ENCODE measurements around the gene MYRFL. TPM values are rescaled to one million over a fixed set of nuclear protein-coding genes. Genes with fewer than 3 reads are reported as not detected.
A peak's percentile ranks its signal among the peaks of the same experiment; 100 is the strongest.
"Not testable (repeated sequence)": the region's sequence is repeated elsewhere in the genome, so short reads cannot be mapped to it uniquely, and the experiment has no call there.

MYRFL gene
- total RNA-seq, 2 donors from 2014 or later = not detected

GRCh38 chr12:69985656-69986055 is 160.6 kb downstream of the MYRFL start:
- Mint-ChIP-seq H3K27ac (no peak overlapping the region), H3K36me3 (no peaks in the 10 kb centered on the region), H3K9me3 (peaks cover 0 to 3% of the 10 kb centered on the region in 2 donors)
- peak in 1 of 2 donors; percentile 6 for DNase-seq (ENCODE audit: low spot score in 2 of 2)
- ATAC-seq = no peak

DNA sequence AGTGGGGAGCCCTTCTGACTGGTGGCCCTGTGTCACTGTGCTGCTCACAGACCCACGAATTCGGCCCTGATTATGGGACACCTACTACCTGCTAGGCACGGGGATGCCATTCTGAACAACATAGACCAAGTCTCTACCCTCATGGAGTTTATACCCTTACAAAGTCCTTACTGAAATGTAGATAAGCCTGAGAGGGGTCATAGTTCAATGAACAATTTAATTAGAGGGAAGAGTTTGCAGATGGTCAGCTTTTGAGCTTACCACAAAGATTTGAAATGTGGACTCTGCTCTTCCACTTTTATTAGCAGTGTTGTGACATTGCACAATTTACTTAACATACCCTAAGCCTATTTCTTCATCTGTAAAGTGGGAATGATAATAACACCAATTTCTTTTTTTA is 161.1 kb downstream of the MYRFL start:
- H3K36me3 Mint-ChIP-seq = no peaks in the 10 kb centered on the region
- DNase-seq (ENCODE audit: low spot score in 2 of 2) (no peak), ATAC-seq (no peak)

GRCh38 chr12:69987579-69988091 is 162.6 kb downstream of the MYRFL start:
- Mint-ChIP-seq H3K27ac (no peak overlapping the region), H3K36me3 (no peaks in the 10 kb centered on the region), H3K9me3 (peaks cover 0 to 3% of the 10 kb centered on the region in 2 donors)
- DNase-seq (ENCODE audit: low spot score in 2 of 2) (no peak), ATAC-seq (no peak)

More for the DNA sequence above, 161.1 kb downstream of the MYRFL start:
- peaks cover 0 to 3% of the 10 kb centered on the region in 2 donors for H3K9me3 Mint-ChIP-seq
- no peak overlapping the region for H3K27ac Mint-ChIP-seq

- DNase-seq (ENCODE audit: low spot score in 2 of 2) (no peak), ATAC-seq (no peak)
- Mint-ChIP-seq H3K27ac (no peak overlapping the region), H3K9me3 (peaks cover 0 to 3% of the 10 kb centered on the region in 2 donors), H3K36me3 (no peaks in the 10 kb centered on the region)
These were observed 163.7 kb downstream of the MYRFL start for GRCh38 chr12:69988481-69989321.

GRCh38 chr12:69991690-69992288 is 166.8 kb downstream of the MYRFL start:
- peaks cover 0 to 3% of the 10 kb centered on the region in 2 donors for H3K9me3 Mint-ChIP-seq
- H3K27ac Mint-ChIP-seq = no peak overlapping the region
- no peak for ATAC-seq
- H3K36me3 Mint-ChIP-seq = no peaks in the 10 kb centered on the region
- DNase-seq (ENCODE audit: low spot score in 2 of 2) = no peak

- DNase-seq (ENCODE audit: low spot score in 2 of 2) (no peak), ATAC-seq (no peak)
- peaks cover 0 to 3% of the 10 kb centered on the region in 2 donors for H3K9me3 Mint-ChIP-seq
- H3K27ac Mint-ChIP-seq = no peak overlapping the region
- H3K36me3 Mint-ChIP-seq = no peaks in the 10 kb centered on the region
These were observed 168.4 kb downstream of the MYRFL start for GRCh38 chr12:69993433-69993832.

DNA sequence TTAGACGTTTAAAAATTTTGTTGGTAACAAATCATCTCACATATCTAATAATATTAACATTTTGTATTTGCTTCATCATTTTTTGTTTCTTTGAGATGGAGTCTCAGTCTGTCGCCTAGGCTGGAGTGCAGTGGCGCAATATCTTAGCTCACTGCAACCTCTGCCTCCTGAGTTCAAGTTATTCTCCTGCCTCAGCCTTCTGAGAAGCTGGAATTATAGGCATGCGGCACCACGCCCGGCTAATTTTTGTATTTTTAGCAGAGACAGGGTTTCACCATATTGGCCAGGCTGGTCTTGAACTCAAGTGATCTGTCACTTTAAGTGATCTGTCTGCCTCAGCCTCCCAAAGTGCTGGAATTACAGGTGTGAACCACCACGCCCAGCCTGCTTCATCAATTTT is 169.1 kb downstream of the MYRFL start:
- DNase-seq (ENCODE audit: low spot score in 2 of 2); H3K27ac Mint-ChIP-seq; H3K9me3 Mint-ChIP-seq; H3K36me3 Mint-ChIP-seq; ATAC-seq: not testable (repeated sequence)

- Mint-ChIP-seq H3K36me3 (no peaks in the 10 kb centered on the region), H3K9me3 (peaks cover 0 to 3% of the 10 kb centered on the region in 2 donors), H3K27ac (no peak overlapping the region)
- ATAC-seq (no peak), DNase-seq (ENCODE audit: low spot score in 2 of 2) (no peak)
These were observed 169.7 kb downstream of the MYRFL start for GRCh38 chr12:69994724-69995173.

- DNase-seq (ENCODE audit: low spot score in 2 of 2) = no peak
- no peaks in the 10 kb centered on the region for H3K36me3 Mint-ChIP-seq
- peaks cover 0 to 3% of the 10 kb centered on the region in 2 donors for H3K9me3 Mint-ChIP-seq
- no peak for ATAC-seq
- H3K27ac Mint-ChIP-seq = no peak overlapping the region
These were observed 171.2 kb downstream of the MYRFL start for GRCh38 chr12:69996241-69996640.

- no peak for ATAC-seq
- Mint-ChIP-seq H3K27ac (no peak overlapping the region), H3K9me3 (peaks cover 0 to 3% of the 10 kb centered on the region in 2 donors), H3K36me3 (no peaks in the 10 kb centered on the region)
- DNase-seq (ENCODE audit: low spot score in 2 of 2) = no peak
These were observed 171.7 kb downstream of the MYRFL start for GRCh38 chr12:69996722-69997121.

- no peaks in the 10 kb centered on the region for H3K36me3 Mint-ChIP-seq
- ATAC-seq = no peak
These were observed 173.0 kb downstream of the MYRFL start for GRCh38 chr12:69998011-69998410.

GRCh38 chr12:69998922-69999321 is 173.9 kb downstream of the MYRFL start:
- H3K9me3 Mint-ChIP-seq = peaks cover 0 to 3% of the 10 kb centered on the region in 2 donors
- DNase-seq (ENCODE audit: low spot score in 2 of 2) (no peak), ATAC-seq (no peak)
- H3K27ac Mint-ChIP-seq = no peak overlapping the region
- H3K36me3 Mint-ChIP-seq = no peaks in the 10 kb centered on the region

More at GRCh38 chr12:69998011-69998410, 173.0 kb downstream of the MYRFL start:
- Mint-ChIP-seq H3K27ac (no peak overlapping the region), H3K9me3 (peaks cover 0 to 3% of the 10 kb centered on the region in 2 donors)
- no peak for DNase-seq (ENCODE audit: low spot score in 2 of 2)

DNA sequence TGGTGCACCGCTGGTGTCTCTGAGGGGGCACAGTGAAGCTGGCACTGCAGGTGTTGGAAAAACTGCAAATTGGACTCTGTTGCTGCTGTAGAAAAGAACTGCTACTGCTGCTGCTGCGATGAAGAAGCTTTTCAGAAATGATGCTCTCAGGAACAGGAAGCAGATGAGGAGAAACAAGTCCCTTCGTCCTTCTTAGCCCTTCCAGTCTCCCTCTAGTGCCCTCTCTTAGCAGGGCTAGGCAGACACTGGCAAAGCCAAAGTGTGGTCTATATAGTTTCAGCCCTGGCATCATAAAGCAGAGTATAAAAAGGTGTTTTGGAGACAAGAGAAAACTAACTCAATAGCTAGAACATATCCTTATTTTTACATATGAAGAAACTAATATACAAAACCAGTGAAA is 174.5 kb downstream of the MYRFL start:
- Mint-ChIP-seq H3K36me3 (no peaks in the 10 kb centered on the region), H3K27ac (no peak overlapping the region), H3K9me3 (peaks cover 0 to 3% of the 10 kb centered on the region in 2 donors)
- ATAC-seq (no peak), DNase-seq (ENCODE audit: low spot score in 2 of 2) (no peak)

DNA sequence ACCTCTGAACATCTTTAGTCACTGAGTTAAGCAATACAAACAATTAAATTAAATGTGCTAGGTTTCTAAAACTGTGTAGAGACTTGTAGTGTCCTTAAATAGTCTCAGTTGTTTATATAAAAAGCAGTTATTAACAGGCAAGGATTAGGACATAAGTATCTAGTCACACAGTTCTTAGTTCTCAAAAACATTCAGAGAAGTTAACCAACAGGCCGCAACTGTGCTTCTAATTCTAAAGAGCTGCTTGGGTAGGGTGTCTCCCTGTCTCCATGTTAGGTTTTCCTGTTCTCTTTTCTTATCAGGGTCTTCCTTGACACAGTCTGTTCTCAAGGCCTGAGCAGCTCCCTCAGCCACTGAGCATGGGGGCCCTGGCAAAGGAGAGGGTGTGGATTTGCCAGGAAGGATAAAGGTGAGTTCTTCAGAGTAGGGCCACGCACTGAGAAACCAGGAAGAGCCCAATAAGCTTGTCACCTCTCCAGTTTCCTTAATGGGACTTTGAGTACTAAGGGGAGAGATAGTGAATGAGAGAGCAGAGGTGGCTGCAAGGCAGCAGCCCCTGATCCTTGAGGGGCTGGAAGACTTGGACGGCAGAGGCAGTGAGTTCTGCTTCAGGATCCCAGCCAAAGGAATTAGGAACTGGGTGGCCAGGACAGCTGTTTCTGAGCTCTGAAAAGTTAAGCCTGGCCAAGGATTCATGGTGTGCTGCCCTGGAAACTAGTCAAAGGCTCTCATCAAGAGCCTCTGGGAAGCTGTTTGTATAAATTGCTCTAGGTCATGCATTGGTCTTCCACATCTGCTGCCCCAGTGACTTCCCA is 177.3 kb downstream of the MYRFL start:
- H3K9me3 Mint-ChIP-seq = peaks cover 0 to 4% of the 10 kb centered on the region in 2 donors
- ATAC-seq (no peak), DNase-seq (ENCODE audit: low spot score in 2 of 2) (no peak)
- H3K36me3 Mint-ChIP-seq = no peaks in the 10 kb centered on the region
- no peak overlapping the region for H3K27ac Mint-ChIP-seq

- DNase-seq (ENCODE audit: low spot score in 2 of 2) = no peak
- no peaks in the 10 kb centered on the region for H3K36me3 Mint-ChIP-seq
- H3K27ac Mint-ChIP-seq = no peak overlapping the region
- H3K9me3 Mint-ChIP-seq = peaks cover 0 to 4% of the 10 kb centered on the region in 2 donors
- ATAC-seq = no peak
These were observed 177.9 kb downstream of the MYRFL start for GRCh38 chr12:70002912-70003255.

DNA sequence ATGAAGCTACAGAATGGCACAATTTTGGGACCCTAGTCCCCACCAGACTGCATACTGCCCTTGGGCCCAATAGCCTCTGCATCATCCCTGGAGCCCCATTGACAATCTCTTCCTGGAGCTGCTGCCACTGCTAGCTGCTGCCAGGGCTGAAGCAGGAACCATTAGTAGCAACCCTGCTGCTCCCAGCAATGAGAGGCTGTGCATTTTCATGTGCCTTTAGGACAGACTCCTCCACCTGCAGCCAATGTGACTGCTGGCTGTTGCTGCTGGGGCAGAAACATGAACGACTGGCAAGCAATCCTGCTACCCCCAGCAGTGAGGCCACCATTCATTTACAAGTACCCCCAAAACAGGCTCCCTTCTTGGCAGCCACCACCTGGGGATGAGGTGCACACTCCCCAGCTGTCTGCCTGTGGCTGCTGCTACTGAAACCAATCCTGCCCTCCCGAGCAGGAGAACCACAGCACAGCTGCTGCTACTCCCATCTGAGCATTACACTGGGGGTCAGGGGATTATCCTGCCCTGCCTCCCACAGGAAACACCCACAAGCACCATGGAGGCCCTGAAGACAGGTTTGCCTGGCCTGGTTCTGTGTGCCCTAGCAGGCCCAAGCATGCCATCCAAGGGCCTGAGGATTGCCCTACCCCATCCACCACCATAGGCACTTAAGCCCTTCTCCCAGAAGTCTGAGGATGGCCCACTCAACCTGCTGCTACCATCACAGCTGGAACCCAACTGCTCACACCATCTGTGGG is 181.0 kb downstream of the MYRFL start:
- Mint-ChIP-seq H3K9me3 (peaks cover 11 to 14% of the 10 kb centered on the region in 2 donors), H3K36me3 (peaks cover 0 to 8% of the 10 kb centered on the region in 2 donors), H3K27ac (no peak overlapping the region)
- ATAC-seq (no peak), DNase-seq (ENCODE audit: low spot score in 2 of 2) (no peak)

Measured in activated naive CD4-positive, alpha-beta T cell treated with anti-CD3 and anti-CD28 coated beads, Interleukin-2, amount 50 U/mL, for 72 hours (primary cell).